ENCODE data around the gene RAPGEF4.

DNA sequence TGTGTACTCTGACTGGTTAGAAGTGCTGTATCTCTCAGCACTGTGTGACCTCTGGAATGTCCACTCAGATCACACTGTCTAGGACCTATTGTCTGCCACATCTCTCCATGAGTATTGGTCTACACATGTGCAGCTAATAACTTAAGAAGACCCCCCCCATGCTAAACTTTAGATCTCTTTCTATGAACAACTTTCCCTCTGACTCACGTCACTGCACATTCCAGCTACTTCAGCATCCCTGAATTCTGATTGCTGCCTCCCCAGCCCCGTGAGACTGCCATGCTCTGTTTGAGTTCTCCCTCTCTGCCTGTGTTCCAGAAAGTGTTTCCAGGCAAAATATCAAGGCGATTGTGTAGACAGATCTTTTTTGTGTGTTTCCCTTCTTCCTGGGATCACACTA, 41.8 kb downstream of the RAPGEF4 start:
- TF ChIP-seq JUN (IDR thresholded peaks at IDR 0.05; ENCODE audit: low read depth, low read length) (no peak), YY1 (IDR thresholded peaks at IDR 0.05; ENCODE audit: low read depth, low read length) (no peak), ZNF274 (IDR thresholded peaks at IDR 0.05; ENCODE audit: borderline replicate concordance, extremely low read depth, low read length) (no peak), HDAC2 (IDR thresholded peaks at IDR 0.05; ENCODE audit: borderline replicate concordance in 1 of 2, low read depth in 2 of 2, low read length in 2 of 2) (no peak), CHD2 (IDR thresholded peaks at IDR 0.05; ENCODE audit: low read length) (no peak), GTF2F1 (IDR thresholded peaks at IDR 0.05; ENCODE audit: borderline replicate concordance, low read depth, low read length) (no peak), SP2 (IDR thresholded peaks at IDR 0.05; ENCODE audit: low read length) (no peak), RXRA (IDR thresholded peaks at IDR 0.05; ENCODE audit: insufficient read depth, low read depth, low read length) (no peak), EGR1 (IDR thresholded peaks at IDR 0.05; ENCODE audit: borderline replicate concordance, low read depth, low read length) (no peak), POLR2A (IDR thresholded peaks at IDR 0.05; ENCODE audit: control extremely low read depth in 1 of 2, low read depth in 2 of 2, low read length in 2 of 2) (no peak)
- TF ChIP-seq, protein P1, sequence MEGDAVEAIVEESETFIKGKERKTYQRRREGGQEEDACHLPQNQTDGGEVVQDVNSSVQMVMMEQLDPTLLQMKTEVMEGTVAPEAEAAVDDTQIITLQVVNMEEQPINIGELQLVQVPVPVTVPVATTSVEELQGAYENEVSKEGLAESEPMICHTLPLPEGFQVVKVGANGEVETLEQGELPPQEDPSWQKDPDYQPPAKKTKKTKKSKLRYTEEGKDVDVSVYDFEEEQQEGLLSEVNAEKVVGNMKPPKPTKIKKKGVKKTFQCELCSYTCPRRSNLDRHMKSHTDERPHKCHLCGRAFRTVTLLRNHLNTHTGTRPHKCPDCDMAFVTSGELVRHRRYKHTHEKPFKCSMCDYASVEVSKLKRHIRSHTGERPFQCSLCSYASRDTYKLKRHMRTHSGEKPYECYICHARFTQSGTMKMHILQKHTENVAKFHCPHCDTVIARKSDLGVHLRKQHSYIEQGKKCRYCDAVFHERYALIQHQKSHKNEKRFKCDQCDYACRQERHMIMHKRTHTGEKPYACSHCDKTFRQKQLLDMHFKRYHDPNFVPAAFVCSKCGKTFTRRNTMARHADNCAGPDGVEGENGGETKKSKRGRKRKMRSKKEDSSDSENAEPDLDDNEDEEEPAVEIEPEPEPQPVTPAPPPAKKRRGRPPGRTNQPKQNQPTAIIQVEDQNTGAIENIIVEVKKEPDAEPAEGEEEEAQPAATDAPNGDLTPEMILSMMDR (IDR thresholded peaks at IDR 0.05; ENCODE audit: control extremely low read depth in 1 of 3, insufficient read depth in 1 of 3, low read depth in 1 of 3, low read length in 3 of 3), result no peak
- TF ChIP-seq, protein P2, sequence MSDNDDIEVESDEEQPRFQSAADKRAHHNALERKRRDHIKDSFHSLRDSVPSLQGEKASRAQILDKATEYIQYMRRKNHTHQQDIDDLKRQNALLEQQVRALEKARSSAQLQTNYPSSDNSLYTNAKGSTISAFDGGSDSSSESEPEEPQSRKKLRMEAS (IDR thresholded peaks at IDR 0.05), result no peak

Data from H1 (cell line).